H9 (cell line): ENCODE data around the gene MTURN. TPM values are rescaled to one million over a fixed set of nuclear protein-coding genes. Genes with fewer than 3 reads are reported as not detected.

Experiments
- DNase-seq: peaks from one replicate; pipeline ENCODE4 v3.0.0-alpha.2; 2017
- H2AFZ ChIP-seq: one replicate; pipeline ENCODE4 v1.6.1; 2013; ENCODE audit warnings: mild to moderate bottlenecking, low read length, control low read depth, moderate library complexity
- H2AK5ac ChIP-seq: 2 replicates; pipeline ENCODE4 v1.6.1; 2013; ENCODE audit warnings: low read length, control low read depth, mixed read lengths; ENCODE audit not compliant: insufficient read length
- H2BK120ac ChIP-seq: one replicate; pipeline ENCODE4 v1.6.1; 2013; ENCODE audit warnings: low read depth, mild to moderate bottlenecking, low read length, control low read depth, inconsistent platforms; ENCODE audit not compliant: poor library complexity, severe bottlenecking
- H2BK12ac ChIP-seq: 2 replicates; pipeline ENCODE4 v1.6.1; 2013; ENCODE audit warnings: low read length, control low read depth, mixed read lengths, low read depth; ENCODE audit not compliant: insufficient read length
- H2BK15ac ChIP-seq: 2 replicates; pipeline ENCODE4 v1.6.1; 2013; ENCODE audit warnings: low read depth, low read length, control low read depth
- H2BK20ac ChIP-seq: one replicate; pipeline ENCODE4 v1.6.1; 2013; ENCODE audit warnings: low read depth, mild to moderate bottlenecking, low read length, control low read depth, inconsistent platforms; ENCODE audit not compliant: poor library complexity, severe bottlenecking
- H2BK5ac ChIP-seq: 2 replicates; pipeline ENCODE4 v1.6.1; 2013; ENCODE audit warnings: low read length, control low read depth, mixed read lengths; ENCODE audit not compliant: insufficient read length
- H3K14ac ChIP-seq: 2 replicates; pipeline ENCODE4 v1.6.1; 2013; ENCODE audit warnings: low read length, control low read depth; ENCODE audit not compliant: insufficient read depth
- H3K18ac ChIP-seq: 2 replicates; pipeline ENCODE4 v1.6.1; 2013; ENCODE audit warnings: low read depth, mild to moderate bottlenecking, mixed read lengths, low read length, control low read depth; ENCODE audit not compliant: insufficient read length
- H3K23ac ChIP-seq: 2 replicates; pipeline ENCODE4 v1.6.1; 2013; ENCODE audit warnings: low read length, control low read depth, mixed read lengths, low read depth; ENCODE audit not compliant: insufficient read length
- H3K23me2 ChIP-seq: 2 replicates; pipeline ENCODE4 v1.6.1; 2013; ENCODE audit warnings: low read depth, mild to moderate bottlenecking, mixed read lengths, low read length, control low read depth; ENCODE audit not compliant: insufficient read length, poor library complexity, severe bottlenecking
- H3K27ac ChIP-seq: 2 replicates; pipeline ENCODE4 v1.5.1; 2013; ENCODE audit warnings: low read length, control low read depth, mixed read lengths, low read depth; ENCODE audit not compliant: insufficient read length
- H3K27me3 ChIP-seq: 2 replicates; pipeline ENCODE4 v1.6.1; 2013; ENCODE audit warnings: low read length, control low read depth, inconsistent platforms; ENCODE audit not compliant: insufficient read depth
- H3K4ac ChIP-seq: 2 replicates; pipeline ENCODE4 v1.6.1; 2013; ENCODE audit warnings: low read depth, mild to moderate bottlenecking, control low read depth, inconsistent platforms, low read length, moderate library complexity
- H3K4me1 ChIP-seq: 2 replicates; pipeline ENCODE4 v1.6.1; 2013; ENCODE audit warnings: low read length, control low read depth, inconsistent platforms; ENCODE audit not compliant: insufficient read depth
- H3K4me2 ChIP-seq: 2 replicates; pipeline ENCODE4 v1.6.1; 2013; ENCODE audit warnings: low read length, control low read depth, mixed read lengths; ENCODE audit not compliant: insufficient read length, insufficient read depth
- H3K56ac ChIP-seq: 2 replicates; pipeline ENCODE4 v1.6.1; 2013; ENCODE audit warnings: low read depth, mild to moderate bottlenecking, mixed read lengths, low read length, control low read depth; ENCODE audit not compliant: insufficient read length
- H3K79me1 ChIP-seq: 2 replicates; pipeline ENCODE4 v1.6.1; 2013; ENCODE audit warnings: low read depth, mild to moderate bottlenecking, moderate library complexity, low read length, control low read depth, inconsistent platforms; ENCODE audit not compliant: insufficient read depth, poor library complexity, severe bottlenecking
- H3K79me2 ChIP-seq: 2 replicates; pipeline ENCODE4 v1.6.1; 2013; ENCODE audit warnings: low read length, control low read depth, inconsistent platforms; ENCODE audit not compliant: insufficient read depth
- H3K9ac ChIP-seq: 2 replicates; pipeline ENCODE4 v1.6.1; 2013; ENCODE audit warnings: low read length, control low read depth, mixed read lengths; ENCODE audit not compliant: insufficient read length; ENCODE audit errors: extremely low read depth
- H3K9me3 ChIP-seq: one replicate; pipeline ENCODE4 v1.6.1; 2013; ENCODE audit warnings: low read depth, low read length, inconsistent platforms; ENCODE audit not compliant: control insufficient read depth
- H3T11ph ChIP-seq: one replicate; pipeline ENCODE4 v1.6.1; 2013; ENCODE audit warnings: mild to moderate bottlenecking, low read length, control low read depth, inconsistent platforms
- H4K20me1 ChIP-seq: one replicate; pipeline ENCODE4 v1.6.1; 2013; ENCODE audit not compliant: control insufficient read depth, insufficient read length, insufficient read depth
- H4K5ac ChIP-seq: 2 replicates; pipeline ENCODE4 v1.6.1; 2013; ENCODE audit warnings: low read depth, mild to moderate bottlenecking, mixed read lengths, low read length, control low read depth; ENCODE audit not compliant: insufficient read length
- H4K8ac ChIP-seq: replicated peaks from 2 replicates; pipeline ENCODE4 v1.6.1; 2013; ENCODE audit warnings: low read length, control low read depth, mixed read lengths, low read depth; ENCODE audit not compliant: insufficient read length
- H4K91ac ChIP-seq: 2 replicates; pipeline ENCODE4 v1.6.1; 2013; ENCODE audit warnings: low read depth, mild to moderate bottlenecking, moderate library complexity, mixed read lengths, low read length, control low read depth; ENCODE audit not compliant: insufficient read length
- H3K27ac Mint-ChIP-seq, 3 experiments: 2 replicates in 2 of 3; 3 replicates in 1 of 3; pipeline ENCODE4 v1.8.0; 2020 to 2021; ENCODE audit warnings: mixed read lengths in 3 of 3, mild to moderate bottlenecking in 1 of 3, moderate library complexity in 1 of 3
- H3K27me3 Mint-ChIP-seq: 2 replicates; pipeline ENCODE4 v1.8.0; 2021; ENCODE audit warnings: low read depth, mild to moderate bottlenecking, moderate library complexity, mixed read lengths
- H3K36me3 Mint-ChIP-seq, 3 experiments: 2 replicates in 2 of 3; 3 replicates in 1 of 3; pipeline ENCODE4 v1.8.0; 2020 to 2021; ENCODE audit warnings: low read depth in 3 of 3, mixed read lengths in 3 of 3; ENCODE audit not compliant: insufficient read depth in 1 of 3
- H3K4me1 Mint-ChIP-seq, 2 experiments: 2 replicates each; pipeline ENCODE4 v1.8.0; 2020; ENCODE audit warnings: mixed read lengths in 2 of 2
- H3K4me3 Mint-ChIP-seq, 2 experiments: 2 replicates in 1 of 2; 3 replicates in 1 of 2; pipeline ENCODE4 v1.8.0; 2020 to 2021; ENCODE audit warnings: mild to moderate bottlenecking in 2 of 2, mixed read lengths in 2 of 2, moderate library complexity in 1 of 2
- H3K9me3 Mint-ChIP-seq, 2 experiments: 2 replicates in 1 of 2; 3 replicates in 1 of 2; pipeline ENCODE4 v1.8.0; 2020; ENCODE audit warnings: mild to moderate bottlenecking in 2 of 2, mixed read lengths in 2 of 2, moderate library complexity in 1 of 2
- WGBS: extraction: QIAGEN DNeasy Blood & Tissue Kit; methylation state at CpG from one replicate; pipeline ENCODE4 v1.1.7; 2013; ENCODE audit warnings: missing lambda C conversion rate, low lambda C conversion rate, mixed read lengths; ENCODE audit not compliant: insufficient read length; ENCODE audit errors: extremely low coverage; 5-methylcytosine and 5-hydroxymethylcytosine counted together
- total RNA-seq: library from RNA; stranded (reverse); gene quantifications from 2 replicates; pipeline ENCODE4 v1.2.1, GENCODE V29; 2021
- TF ChIP-seq, protein P1 (sequence below): fragments of 200-600 bp; sonication (generic); conservative IDR thresholded peaks from 3 replicates; pipeline ENCODE4 v1.8.0; 2021; ENCODE audit warnings: antibody characterized with exemption, mild to moderate bottlenecking

The MTURN gene
- total RNA-seq, 1 experiment from 2014 or later, result 3.4 TPM

DNA sequence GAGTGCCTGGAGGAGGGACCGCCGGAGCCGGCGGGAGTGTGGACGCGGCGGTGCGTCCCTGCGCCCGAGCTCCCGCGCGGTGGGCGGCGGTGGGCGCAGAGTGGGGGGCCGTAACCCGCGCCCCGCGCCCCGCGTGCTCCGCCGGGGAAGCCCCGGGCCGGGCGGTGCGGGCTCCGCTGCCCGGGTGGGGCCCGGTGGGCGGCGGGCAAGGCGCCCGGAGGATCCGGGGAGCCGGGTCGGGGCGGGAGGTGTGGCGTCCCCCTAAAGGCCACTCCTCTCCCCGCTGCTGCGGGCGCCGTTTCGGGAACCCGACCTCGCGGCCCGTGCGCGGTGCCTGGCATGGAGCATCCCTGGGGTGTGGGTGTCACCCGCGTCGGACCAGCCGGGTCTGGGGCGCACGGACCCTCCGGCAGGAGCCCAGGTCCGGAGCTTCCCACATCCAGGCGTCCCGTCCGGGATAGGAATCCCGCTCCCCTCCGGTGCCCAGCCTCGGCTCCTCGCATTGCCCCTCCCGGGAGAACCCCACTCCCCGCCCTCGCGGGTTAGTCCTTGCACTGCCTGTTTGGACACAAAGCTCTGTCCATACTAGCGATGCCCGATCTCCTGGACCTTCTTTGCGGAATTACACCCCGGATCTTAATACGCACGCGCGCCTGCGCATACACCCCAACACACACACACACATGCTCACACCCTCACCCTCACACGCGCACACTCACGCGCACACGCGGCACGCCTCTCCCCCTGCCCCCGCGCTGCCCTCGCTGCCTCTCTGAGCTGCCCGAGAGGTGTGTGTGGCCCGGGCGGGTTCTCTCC, 723 bp downstream of the MTURN start:
- no peak overlapping the region for H2BK12ac ChIP-seq
- H3K9me3 ChIP-seq, result no peaks in the 10 kb centered on the region
- H3K79me2 ChIP-seq, result no peaks in the 10 kb centered on the region
- H2AK5ac ChIP-seq, result no peak overlapping the region
- Mint-ChIP-seq H3K27me3 (peaks cover 39% of the 10 kb centered on the region), H3K4me3 (peak overlapping the region; percentile 80 to 93), H3K4me1 (peaks cover 8% of the 10 kb centered on the region in 2 experiments), H3K27ac (no peak overlapping the region), H3K9me3 (no peaks in the 10 kb centered on the region), H3K36me3 (no peaks in the 10 kb centered on the region)
- H4K20me1 ChIP-seq, result no peaks in the 10 kb centered on the region
- no peak overlapping the region for H3K23ac ChIP-seq
- H4K8ac ChIP-seq, result no peak overlapping the region
- no peak overlapping the region for H2BK5ac ChIP-seq
- H2AFZ ChIP-seq, result no peak overlapping the region
- no peak for DNase-seq
- no peak overlapping the region for H2BK15ac ChIP-seq
- TF ChIP-seq, protein P1, sequence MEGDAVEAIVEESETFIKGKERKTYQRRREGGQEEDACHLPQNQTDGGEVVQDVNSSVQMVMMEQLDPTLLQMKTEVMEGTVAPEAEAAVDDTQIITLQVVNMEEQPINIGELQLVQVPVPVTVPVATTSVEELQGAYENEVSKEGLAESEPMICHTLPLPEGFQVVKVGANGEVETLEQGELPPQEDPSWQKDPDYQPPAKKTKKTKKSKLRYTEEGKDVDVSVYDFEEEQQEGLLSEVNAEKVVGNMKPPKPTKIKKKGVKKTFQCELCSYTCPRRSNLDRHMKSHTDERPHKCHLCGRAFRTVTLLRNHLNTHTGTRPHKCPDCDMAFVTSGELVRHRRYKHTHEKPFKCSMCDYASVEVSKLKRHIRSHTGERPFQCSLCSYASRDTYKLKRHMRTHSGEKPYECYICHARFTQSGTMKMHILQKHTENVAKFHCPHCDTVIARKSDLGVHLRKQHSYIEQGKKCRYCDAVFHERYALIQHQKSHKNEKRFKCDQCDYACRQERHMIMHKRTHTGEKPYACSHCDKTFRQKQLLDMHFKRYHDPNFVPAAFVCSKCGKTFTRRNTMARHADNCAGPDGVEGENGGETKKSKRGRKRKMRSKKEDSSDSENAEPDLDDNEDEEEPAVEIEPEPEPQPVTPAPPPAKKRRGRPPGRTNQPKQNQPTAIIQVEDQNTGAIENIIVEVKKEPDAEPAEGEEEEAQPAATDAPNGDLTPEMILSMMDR, result no peak
- peak overlapping the region; percentile 84 for H3K4me2 ChIP-seq
- peak overlapping the region; percentile 4; the same call in 1 of the 2 replicates for H3K14ac ChIP-seq
- no peak overlapping the region for H4K91ac ChIP-seq
- no peak overlapping the region for H4K5ac ChIP-seq
- no peak overlapping the region for H3K4ac ChIP-seq
- H3K4me1 ChIP-seq, result no peaks in the 10 kb centered on the region
- H3K9ac ChIP-seq, result peak overlapping the region; percentile 81
- no peak overlapping the region for H3T11ph ChIP-seq
- no peak overlapping the region for H2BK20ac ChIP-seq
- peaks cover 10% of the 10 kb centered on the region for H3K23me2 ChIP-seq
- H3K56ac ChIP-seq, result no peak overlapping the region
- no CpG with 5 or more reads among the region's 93 CpGs for WGBS
- no peaks in the 10 kb centered on the region for H3K79me1 ChIP-seq
- peaks cover 3% of the 10 kb centered on the region; the same call in 1 of the 2 replicates for H3K27me3 ChIP-seq
- no peak overlapping the region for H3K27ac ChIP-seq
- peak overlapping the region; percentile 86 for H3K18ac ChIP-seq
- H2BK120ac ChIP-seq, result no peak overlapping the region
